NCI-H146 (cell line): ENCODE results near the gene FBXL17.
"Not testable (repeated sequence)": the region's sequence is repeated elsewhere in the genome, so short reads cannot be mapped to it uniquely, and the experiment has no call there.

Experiments
- DNase-seq: peaks from one replicate; lab custom pipeline; 2025; lab: John Stamatoyannopoulos, UW

The FBXL17 gene

DNA sequence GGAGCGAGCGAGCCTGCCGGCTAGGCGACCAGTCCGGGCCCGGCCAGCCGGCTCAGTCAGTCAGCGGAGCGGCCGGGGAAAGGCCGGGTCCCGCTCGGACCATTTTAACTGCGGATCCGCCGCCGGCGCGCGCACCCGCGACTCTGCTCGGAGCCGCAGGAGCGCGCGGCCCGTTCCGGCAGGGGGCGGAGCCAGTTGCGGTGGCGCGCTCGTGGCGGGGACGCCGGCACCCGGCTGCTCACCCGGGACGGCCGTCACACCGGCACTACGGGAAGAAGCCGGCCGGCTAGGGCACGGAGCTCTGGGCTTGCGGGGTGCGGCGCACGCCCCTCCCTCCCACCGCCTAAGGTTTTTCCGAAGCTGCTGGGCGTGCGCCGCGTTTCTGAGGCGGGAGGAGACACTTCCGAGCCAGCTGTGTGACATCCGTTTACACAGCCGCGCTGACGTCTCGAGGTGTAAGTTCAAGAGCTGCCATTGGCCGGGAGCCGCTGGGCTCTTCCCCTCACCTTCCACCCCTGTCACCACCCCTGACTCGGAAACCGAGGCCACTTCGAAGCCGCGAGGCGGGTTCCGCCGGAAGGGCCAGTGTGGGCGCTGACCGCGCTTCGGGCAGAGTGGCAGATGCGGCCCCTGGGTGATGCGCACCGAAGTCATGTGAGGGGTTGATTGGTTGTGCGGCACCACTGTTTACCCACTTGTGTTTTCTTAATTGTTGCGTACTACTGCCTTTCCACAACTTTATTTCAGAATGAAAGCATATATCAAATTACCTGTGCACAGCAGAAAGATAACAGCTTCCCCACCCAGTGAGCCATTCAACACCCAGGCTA lies at the start of gene FBXL17:
FBXL17 (minus strand) TSS at position 145 of the 830 bp plus-strand sequence.
- peak; percentile 95 for DNase-seq

GRCh38 chr5:108430931-108431608 lies 49.2 kb upstream of the FBXL17 start:
- no peak for DNase-seq

GRCh38 chr5:108421713-108422112 lies 39.8 kb upstream of the FBXL17 start:
- no peak for DNase-seq

GRCh38 chr5:108420755-108421154 lies 38.9 kb upstream of the FBXL17 start:
- DNase-seq, result no peak

GRCh38 chr5:108420158-108420557 lies 38.3 kb upstream of the FBXL17 start:
- no peak for DNase-seq

GRCh38 chr5:108418197-108418596 lies 36.3 kb upstream of the FBXL17 start:
- no peak for DNase-seq

GRCh38 chr5:108417166-108417670 lies 35.3 kb upstream of the FBXL17 start:
- no peak for DNase-seq

DNA sequence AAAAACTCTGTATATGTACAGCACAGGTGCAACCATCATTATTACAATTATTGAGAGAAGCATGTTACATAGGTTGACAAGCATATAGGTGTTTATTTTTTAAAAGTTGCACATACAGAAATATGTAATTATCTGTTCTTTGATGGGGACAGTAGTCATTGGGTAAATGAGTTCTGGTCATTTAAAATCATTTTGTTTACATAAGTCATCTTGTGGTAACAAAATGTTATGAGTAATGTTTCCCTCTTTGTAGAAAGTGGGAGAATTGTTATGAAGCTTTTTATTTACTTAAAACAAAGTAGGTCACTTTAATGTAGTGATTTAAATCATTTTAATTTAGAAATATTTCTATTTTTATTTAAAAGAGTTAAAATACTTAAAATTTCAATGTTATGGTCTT lies 33.8 kb upstream of the FBXL17 start:
- DNase-seq, result no peak

DNA sequence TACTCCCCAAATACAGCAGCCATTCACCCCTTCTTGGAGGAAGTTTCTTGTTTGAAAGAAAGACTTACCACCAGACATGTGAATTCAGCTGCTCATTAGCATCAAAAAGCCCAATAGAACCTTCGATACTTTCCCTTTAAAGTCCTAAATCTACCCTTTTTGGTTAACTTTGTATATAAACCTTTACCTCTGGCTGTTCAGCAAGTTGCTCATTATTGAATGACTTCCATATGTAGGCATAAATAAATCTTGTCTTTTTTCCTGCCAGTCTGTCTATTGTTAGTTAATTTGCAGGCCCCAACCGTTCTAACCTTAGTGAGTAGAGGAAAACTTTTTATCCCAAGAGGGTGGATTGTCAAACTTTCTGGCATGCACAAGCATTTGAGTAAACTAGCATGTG lies 27.9 kb upstream of the FBXL17 start:
- DNase-seq, result no peak

DNA sequence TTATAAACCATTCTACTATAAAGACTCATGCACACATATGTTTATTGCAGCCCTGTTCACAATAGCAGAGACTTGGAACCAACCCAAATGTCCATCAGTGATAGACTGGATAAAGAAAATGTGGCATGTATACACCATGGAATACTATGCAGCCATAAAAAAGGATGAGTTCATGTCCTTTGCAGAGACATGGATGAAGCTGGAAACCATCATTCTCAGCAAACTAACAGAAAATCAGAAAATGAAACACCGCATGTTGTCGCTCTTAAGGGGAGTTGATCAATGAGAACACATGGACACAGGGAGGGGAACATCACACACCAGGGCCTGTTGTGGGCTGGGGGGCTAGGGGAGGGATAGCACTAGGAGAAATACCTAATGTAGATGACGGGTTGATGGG lies 23.3 kb upstream of the FBXL17 start:
- not testable (repeated sequence) for DNase-seq

- peak; percentile 1 for DNase-seq
Measured at GRCh38 chr5:108398964-108399363, 17.1 kb upstream of the FBXL17 start.

DNA sequence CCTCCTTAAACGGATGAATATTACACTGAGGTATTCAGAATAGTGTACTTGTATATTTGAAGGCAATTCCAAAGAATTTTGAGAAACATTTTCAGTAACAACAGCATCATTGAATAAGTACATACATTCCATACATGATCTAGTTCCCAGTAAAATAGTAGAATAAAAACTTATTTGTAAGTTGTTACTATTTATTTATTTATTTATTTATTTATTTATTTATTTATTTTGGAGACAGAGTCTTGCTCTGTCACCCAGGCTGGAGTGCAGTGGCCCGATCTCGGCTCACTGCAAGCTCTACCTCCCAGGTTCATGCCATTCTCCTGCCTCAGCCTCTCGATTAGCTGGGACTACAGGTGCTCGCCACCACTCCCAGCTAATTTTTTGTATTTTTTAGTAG lies 14.9 kb upstream of the FBXL17 start:
- not testable (repeated sequence) for DNase-seq

DNA sequence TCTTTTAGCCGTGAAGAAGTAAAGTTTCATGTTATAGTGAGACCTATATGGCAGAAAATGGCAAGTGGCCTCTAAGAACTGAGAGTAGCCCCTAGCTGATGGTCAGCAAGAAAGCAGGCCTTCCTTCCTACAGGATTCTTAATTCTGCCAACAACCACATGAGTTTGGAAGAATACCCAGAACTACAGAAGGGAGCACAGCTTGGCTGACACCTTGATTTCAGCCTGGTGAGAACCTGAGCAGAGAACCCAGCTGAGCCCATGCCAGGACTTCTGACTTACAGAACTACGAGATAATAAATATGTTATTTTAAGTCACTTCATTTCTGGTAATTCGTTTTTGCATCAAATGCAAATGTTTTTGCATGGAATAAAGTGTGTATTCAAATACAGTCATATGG lies 5.9 kb upstream of the FBXL17 start:
- DNase-seq, result no peak

GRCh38 chr5:108386345-108387061 lies 4.6 kb upstream of the FBXL17 start:
- DNase-seq, result no peak

DNA sequence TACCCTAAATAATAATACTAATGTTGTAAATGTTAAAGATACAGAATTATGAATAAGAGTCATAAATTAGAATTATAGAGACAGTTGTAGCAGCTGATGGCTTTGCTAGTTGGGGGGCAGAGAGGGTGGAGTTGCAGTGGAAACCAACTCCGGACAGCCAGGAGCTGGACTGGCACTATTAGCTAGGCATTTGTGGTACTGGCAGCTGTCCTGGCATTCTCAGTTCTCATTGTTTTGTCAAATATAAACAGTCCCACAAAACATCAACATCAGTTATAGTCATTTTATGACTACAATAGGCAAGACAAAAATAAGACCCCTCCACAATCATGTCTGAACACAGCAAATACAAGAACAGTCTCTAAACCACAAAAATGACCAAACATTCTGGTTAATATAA lies 2.8 kb upstream of the FBXL17 start:
- DNase-seq, result no peak

DNA sequence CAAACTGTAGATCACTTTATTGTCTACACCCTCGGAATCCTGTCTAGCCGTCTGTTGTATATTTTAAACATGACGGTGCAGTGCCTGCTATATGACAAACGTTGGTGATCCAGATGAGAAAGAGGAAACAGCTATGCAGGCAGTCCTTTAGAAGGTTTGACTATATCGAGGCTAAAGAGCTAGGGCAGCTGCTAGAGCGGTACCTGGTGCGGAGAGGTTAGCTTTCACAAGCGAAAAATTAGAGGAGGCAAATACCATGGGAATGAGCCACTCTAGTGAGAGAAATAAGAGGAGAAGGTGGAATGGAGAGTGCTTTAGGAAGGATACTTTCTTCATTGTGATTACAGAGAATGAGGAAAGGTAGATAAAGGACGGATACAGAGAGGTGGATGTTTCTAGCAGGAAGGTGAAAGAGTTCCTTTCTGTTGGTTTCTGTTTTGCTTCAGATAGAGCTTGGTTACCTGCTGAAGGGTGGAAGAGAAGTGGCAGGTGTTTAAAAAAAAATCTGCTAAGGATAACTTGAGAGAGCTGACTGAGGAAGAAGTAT lies 959 bp upstream of the FBXL17 start:
- no peak for DNase-seq

DNA sequence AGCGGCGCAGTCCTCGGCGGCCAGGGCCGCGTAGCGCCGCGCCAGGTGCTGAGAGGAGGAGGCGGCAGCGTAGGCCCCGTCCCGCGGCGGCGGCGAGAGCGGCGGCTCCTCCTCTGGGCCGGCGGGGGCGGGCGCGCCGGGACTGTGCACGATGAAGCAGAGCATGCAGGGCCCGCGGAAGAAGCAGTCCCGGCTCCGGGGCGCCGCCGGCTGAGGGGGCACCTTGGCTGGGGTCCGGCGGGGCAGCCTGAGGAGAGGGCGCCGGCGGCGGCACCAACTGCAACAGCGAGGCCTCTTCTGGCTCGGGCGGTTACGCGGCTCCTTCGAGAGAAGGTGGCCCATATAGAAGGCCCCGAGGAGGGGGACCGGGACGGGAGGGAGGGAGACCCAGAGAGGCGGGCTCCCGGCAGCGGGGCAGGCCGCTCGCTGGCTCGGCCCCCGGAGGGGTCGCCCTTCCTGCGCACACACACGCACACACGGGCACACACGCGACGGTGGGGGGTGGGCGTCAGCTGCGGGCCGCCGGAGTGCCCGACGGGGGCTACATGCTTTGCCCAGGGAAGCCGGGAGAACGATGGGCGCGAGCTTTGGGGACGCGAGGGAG lies 446 bp downstream of the FBXL17 start:
- peak; percentile 71 for DNase-seq

DNA sequence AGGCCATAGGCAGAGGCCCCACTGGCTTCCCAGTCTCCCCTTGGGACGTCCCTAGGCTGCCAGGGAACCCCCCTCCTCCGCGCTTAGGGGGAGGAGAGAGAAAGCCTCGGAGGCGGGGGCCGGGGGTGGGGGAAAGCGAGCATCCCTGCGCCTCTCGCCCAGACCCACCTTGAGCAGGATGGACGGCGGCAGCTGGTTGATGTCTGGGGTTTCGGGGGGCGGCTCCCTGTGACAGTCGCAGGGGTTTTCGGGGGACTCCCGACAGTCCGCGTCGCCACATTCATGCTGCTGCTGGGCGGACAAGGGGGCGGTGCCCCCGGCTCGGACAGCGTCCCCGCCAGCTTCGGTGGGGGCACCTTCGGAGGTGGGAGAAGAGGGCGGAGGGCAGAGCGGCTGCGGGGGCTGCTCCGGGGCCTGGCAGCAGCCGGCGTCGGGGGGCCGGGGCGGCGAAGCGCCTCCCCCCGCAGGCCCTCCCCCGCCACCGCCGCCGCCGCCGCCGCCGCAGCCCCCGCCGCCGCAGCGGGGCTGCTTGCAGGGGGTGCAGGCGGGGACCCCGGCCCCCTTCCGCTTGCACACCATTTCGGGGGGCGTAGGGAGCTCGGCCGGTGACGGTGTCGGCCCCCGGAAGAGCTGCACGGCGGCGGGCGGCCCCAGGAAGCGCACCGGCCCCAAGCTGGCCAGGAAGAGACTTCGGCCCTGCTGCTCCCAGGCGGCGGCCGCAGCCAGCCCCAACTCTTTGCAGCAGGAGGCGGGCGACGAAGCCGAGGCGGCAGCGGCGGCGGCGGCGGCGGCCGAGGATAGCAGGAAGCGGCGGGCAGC lies 1.2 kb downstream of the FBXL17 start:
- DNase-seq, result peak; percentile 63

DNA sequence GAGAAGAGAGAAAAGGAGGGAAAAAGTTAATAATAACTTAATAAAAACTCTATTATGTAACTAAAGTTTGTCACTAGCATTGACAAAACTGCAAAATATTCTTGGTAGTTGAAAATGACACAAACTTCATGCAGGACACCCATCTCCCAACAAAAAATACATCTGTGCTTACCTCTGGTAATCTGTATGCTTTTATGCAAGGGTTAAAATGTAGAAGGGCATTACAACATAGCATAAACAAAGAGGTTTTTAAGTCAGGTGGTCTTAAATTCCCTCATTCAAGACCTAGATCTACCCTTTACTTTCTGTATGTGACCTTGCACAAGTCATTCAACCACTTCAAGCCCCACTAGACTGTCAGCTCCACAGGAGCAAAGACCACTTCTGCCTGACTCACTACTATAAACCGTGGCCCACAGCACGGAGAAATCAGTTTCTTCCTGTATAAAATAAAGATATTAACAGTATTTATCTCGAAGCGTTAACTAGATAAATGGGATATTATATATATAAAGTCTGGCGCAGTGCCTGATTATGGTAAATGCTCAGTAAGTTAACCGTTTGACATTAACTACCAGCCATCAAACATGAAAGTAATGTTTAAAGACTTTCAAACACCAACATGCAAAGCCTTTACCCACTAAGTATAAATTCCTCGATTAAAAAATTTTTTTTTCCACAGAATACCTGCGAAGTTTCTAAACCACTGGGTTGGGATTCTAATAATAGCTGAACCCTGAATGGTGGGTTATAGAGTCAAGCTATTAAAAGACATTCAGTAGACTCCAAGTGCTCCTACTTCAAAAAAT lies 2.0 kb downstream of the FBXL17 start:
- DNase-seq, result no peak

DNA sequence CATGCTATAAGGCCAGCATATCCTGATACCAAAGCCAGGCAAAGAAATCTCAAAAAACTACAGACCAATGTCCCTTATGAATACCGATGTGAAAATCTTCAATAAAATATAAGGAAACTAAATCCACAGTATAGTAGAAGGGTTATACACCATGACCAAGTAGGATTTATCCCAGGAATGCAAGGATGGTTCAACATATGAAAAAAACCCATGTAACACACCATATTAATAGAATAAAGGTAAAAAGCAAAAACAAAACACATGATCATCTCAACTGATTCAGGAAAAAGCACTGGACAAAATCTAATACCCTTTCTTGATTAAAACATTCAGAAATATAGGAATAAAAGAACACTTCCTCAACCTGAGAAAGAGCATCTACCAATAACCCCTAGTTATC lies 6.1 kb downstream of the FBXL17 start:
- DNase-seq, result no peak
